Right lobe of liver (tissue), 6 donors: Measurements from ENCODE around the gene PAQR8. TPM values are rescaled to one million over a fixed set of nuclear protein-coding genes. Genes with fewer than 3 reads are reported as not detected.
"Not testable (repeated sequence)": the region's sequence is repeated elsewhere in the genome, so short reads cannot be mapped to it uniquely, and the experiment has no call there.

Experiments
- ATAC-seq, 4 donors: fragments of 200-7000 bp; cut with Tn5 transposase; one replicate each; pipeline ENCODE4 v1.9.1; 2020; ENCODE audit warnings: mild to moderate bottlenecking in 4 of 4, moderate library complexity in 4 of 4
- DNase-seq, 3 donors: peaks; one replicate each; pipeline ENCODE4 v3.0.0-alpha.2; 2020
- H3K27ac ChIP-seq, 3 donors: fragments of 200-600 bp; one replicate each; pipeline ENCODE4 v1.8.0; 2022
- H3K27me3 ChIP-seq, 2 donors: fragments of 200-600 bp; one replicate each; pipeline ENCODE4 v1.8.0; 2022
- H3K36me3 ChIP-seq, 4 donors: fragments of 200-600 bp; sonication (generic) in 1 of 4; one replicate each; pipeline versions ENCODE4 v1.5.1 to v1.8.0; 2017 to 2022; ENCODE audit warnings: control low read depth in 1 of 4
- H3K4me1 ChIP-seq, 4 donors: fragments of 200-600 bp; sonication (generic) in 1 of 4; one replicate each; pipeline versions ENCODE4 v1.5.1 to v1.8.0; 2017 to 2022; ENCODE audit warnings: control low read depth in 1 of 4
- H3K4me3 ChIP-seq, 3 donors: fragments of 200-600 bp; one replicate each; pipeline ENCODE4 v1.8.0; 2022
- H3K9me3 ChIP-seq, 4 donors: fragments of 200-600 bp; sonication (generic) in 1 of 4; one replicate each; pipeline versions ENCODE4 v1.5.1 to v1.8.0; 2017 to 2022; ENCODE audit warnings: control low read depth in 1 of 4
- CTCF ChIP-seq, 4 donors: fragments of 200-600 bp in 3 of 4; fragments of 450-650 bp in 1 of 4; IDR thresholded peaks; one replicate each; pipeline versions ENCODE4 v1.5.1 to v1.8.0; 2016 to 2022; ENCODE audit warnings: antibody characterized with exemption in 4 of 4, mild to moderate bottlenecking in 2 of 4
- POLR2A ChIP-seq: fragments of 450-650 bp; IDR thresholded peaks from one replicate; pipeline ENCODE4 v1.6.1; 2017; ENCODE audit warnings: antibody characterized with exemption, mild to moderate bottlenecking
- WGBS: methylation state at CpG from one replicate; pipeline ENCODE4 v1.1.6; 2018; ENCODE audit warnings: low coverage, low lambda C conversion rate; ENCODE audit not compliant: insufficient coverage; ENCODE audit errors: missing lambda C conversion rate; 5-methylcytosine and 5-hydroxymethylcytosine counted together
- intact Hi-C, 2 donors: fragments of 100-400 bp; cut with DNase I; formaldehyde crosslinking; loops; one replicate each; pipeline versions ENCODE4 v1.11.2 to v1.14.1; 2022
- total RNA-seq, 6 experiments: library from RNA; depleted of rRNA in 2 of 6; stranded (reverse); fragments of >200 nt in 2 of 6; fragmentation: NEBNext Ultra II Directional in 3 of 6; extraction: Animal tissue kit (Norgen Biotek cat#: 25700) in 3 of 6; gene quantifications; one replicate each; pipeline versions ENCODE4 v1.1.0 to v1.2.4, GENCODE V29; 2016 to 2023
- donor health status: DM: no; HTN: yes; CAD: no.
- donor health status: DM: no; HTN: no; CAD: no.
- donor health status: DM: no; HTN: no; CAD: no.
- donor health status: DM: no; HTN: yes; CAD: no.
- donor health status: DM: no; HTN: yes; CAD: no.

The PAQR8 gene
- total RNA-seq, 6 experiments from 2014 or later: 0.29 to 1.5 (median 0.77) TPM

- Histone ChIP-seq H3K36me3 (no peaks in the 10 kb centered on the region), H3K4me3 (no peak overlapping the region), H3K4me1 (peaks cover 0 to 14% (median 6%) of the 10 kb centered on the region in 4 donors), H3K9me3 (no peaks in the 10 kb centered on the region), H3K27ac (no peak overlapping the region), H3K27me3 (no peaks in the 10 kb centered on the region)
- 57% methylated on average over 1 of the region's 3 CpGs for WGBS
- intact Hi-C loops: no loop called here
- ATAC-seq (no peak), DNase-seq (no peak)
- TF ChIP-seq POLR2A (no peak), CTCF (IDR thresholded peaks at IDR 0.05) (no peak)
Measured at GRCh38 chr6:52423448-52423847, 61.5 kb downstream of the PAQR8 start.

GRCh38 chr6:52423971-52424381 lies 62.0 kb downstream of the PAQR8 start:
- 90% methylated on average over 8 of the region's 8 CpGs for WGBS
- Histone ChIP-seq H3K4me1 (peaks cover 0 to 14% (median 6%) of the 10 kb centered on the region in 4 donors), H3K9me3 (no peaks in the 10 kb centered on the region), H3K4me3 (no peak overlapping the region), H3K27me3 (no peaks in the 10 kb centered on the region), H3K27ac (no peak overlapping the region), H3K36me3 (no peaks in the 10 kb centered on the region)
- no peak for ATAC-seq
- intact Hi-C loops: no loop called here
- DNase-seq: no peak
- TF ChIP-seq CTCF (IDR thresholded peaks at IDR 0.05) (no peak), POLR2A (no peak)

- Histone ChIP-seq H3K4me3 (no peak overlapping the region), H3K9me3 (no peaks in the 10 kb centered on the region), H3K27me3 (no peaks in the 10 kb centered on the region), H3K4me1 (peaks cover 0 to 14% (median 6%) of the 10 kb centered on the region in 4 donors), H3K27ac (no peak overlapping the region), H3K36me3 (no peaks in the 10 kb centered on the region)
- intact Hi-C loops: no loop called here
- ATAC-seq (no peak), DNase-seq (no peak)
- WGBS: 79% methylated on average over 2 of the region's 2 CpGs
- TF ChIP-seq CTCF (IDR thresholded peaks at IDR 0.05) (no peak), POLR2A (no peak)
Measured at GRCh38 chr6:52424513-52424912, 62.6 kb downstream of the PAQR8 start.

GRCh38 chr6:52426667-52427066 lies 64.7 kb downstream of the PAQR8 start:
- intact Hi-C loops: no loop called here

GRCh38 chr6:52433294-52433693 lies 71.3 kb downstream of the PAQR8 start:
- H3K27me3 ChIP-seq, H3K36me3 ChIP-seq, H3K4me1 ChIP-seq, H3K27ac ChIP-seq, intact Hi-C loops, H3K4me3 ChIP-seq, H3K9me3 ChIP-seq, DNase-seq, ATAC-seq: not testable (repeated sequence)
- 55% methylated on average over 2 of the region's 4 CpGs for WGBS

More at GRCh38 chr6:52426667-52427066, 64.7 kb downstream of the PAQR8 start:
- H3K4me1 ChIP-seq: peaks cover 0 to 9% (median 4%) of the 10 kb centered on the region in 4 donors
- no peaks in the 10 kb centered on the region for H3K9me3 ChIP-seq
- DNase-seq (no peak), ATAC-seq (peak; percentile 81 to 98 (median 89))
- no peak overlapping the region for H3K4me3 ChIP-seq
- H3K27ac ChIP-seq: peak overlapping the region in 2 of 3 donors; percentile 31 to 45
- no peaks in the 10 kb centered on the region for H3K36me3 ChIP-seq
- TF ChIP-seq CTCF (IDR thresholded peaks at IDR 0.05) (no peak), POLR2A (no peak)
- H3K27me3 ChIP-seq: no peaks in the 10 kb centered on the region
